CMK (cell line): ENCODE data around the gene MCEE.
A peak's percentile ranks its signal among the peaks of the same experiment; 100 is the strongest.
"Not testable (repeated sequence)": the region's sequence is repeated elsewhere in the genome, so short reads cannot be mapped to it uniquely, and the experiment has no call there.

Experiments used
- DNase-seq: peaks from one replicate; pipeline ENCODE4 v3.0.0-alpha.2; 2010; ENCODE audit warnings: low read depth

The MCEE gene

DNA sequence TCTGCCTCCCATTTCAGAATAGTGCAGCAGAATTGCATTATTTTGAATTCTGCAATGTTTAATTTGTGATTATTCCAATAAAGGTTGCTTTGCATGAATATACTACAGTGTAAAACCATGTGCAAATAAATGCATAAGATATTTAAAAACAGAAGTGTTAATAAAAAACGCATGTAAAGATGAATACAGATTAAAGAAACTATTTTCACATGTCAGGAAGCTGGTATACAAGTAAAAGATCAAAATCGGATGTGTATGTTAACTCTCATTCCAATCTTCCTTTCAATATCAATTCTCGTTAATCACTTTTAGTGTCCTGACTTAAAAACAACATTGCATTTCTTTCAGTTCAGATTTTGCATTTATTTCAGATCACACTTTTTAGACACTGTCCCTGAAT lies 3.1 kb downstream of the MCEE start:
- DNase-seq: no peak

- no peak for DNase-seq
Measured at GRCh38 chr2:71125506-71126294, 4.3 kb downstream of the MCEE start.

DNA sequence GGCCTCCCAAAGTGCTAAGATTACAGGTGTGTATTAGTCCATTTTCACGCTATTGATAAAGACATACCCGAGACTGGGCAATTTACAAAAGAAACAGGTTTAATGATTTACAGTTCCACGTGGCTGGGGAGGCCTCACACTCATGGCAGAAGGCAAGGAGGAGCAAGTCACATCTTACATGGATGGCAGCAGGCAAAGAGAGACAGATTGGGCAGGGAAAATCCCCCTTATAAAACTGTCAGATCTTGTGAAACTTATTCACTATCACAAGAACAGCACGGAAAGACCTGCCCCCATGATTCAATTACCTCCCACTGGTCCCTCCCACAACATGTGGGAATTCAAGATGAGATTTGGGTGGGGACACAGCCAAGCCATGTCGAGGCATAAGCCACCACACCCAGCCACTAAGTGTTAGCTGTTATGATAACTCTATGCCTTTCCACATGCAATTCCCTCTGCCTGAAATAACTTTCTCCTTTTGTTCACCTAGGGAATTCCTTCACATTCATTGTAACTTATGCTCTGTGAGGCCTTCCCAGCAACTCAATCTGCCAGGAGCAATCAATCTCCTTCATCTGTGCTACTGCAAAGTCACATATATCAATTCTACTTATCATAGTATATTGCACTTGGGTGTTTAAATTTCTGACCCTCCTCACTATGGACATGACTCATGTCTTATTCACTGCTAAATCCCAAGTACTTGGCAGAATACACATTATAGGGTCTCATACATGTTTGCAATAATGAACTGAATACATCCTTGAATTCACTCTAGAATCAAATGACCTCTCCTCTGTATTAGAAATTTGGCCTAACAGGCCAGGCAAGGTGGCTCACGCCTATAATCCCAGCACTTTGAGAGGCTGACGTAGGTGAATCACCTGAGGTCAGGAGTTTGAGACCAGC lies 7.4 kb downstream of the MCEE start:
- no peak for DNase-seq

GRCh38 chr2:71121479-71121878 lies 8.6 kb downstream of the MCEE start:
- no peak for DNase-seq

DNA sequence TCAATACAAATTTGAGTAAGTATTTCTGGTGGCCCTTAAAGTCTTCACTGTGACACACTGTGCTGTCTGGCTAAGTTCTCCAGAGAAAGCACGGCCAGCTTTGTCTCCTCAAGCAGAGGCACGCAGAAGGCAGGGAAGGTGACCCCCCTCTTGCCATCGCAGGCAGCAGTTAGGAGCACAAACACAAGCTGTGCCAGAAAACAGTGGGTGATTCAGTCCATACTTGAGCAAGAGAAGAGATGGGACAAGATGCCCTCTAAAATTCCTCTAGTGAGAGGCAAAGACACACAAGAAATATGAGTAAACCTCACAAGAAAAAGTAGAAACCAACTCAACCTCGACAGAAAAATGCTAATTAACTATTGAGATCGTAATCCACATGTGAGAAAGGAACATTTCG lies 9.8 kb downstream of the MCEE start:
- no peak for DNase-seq

DNA sequence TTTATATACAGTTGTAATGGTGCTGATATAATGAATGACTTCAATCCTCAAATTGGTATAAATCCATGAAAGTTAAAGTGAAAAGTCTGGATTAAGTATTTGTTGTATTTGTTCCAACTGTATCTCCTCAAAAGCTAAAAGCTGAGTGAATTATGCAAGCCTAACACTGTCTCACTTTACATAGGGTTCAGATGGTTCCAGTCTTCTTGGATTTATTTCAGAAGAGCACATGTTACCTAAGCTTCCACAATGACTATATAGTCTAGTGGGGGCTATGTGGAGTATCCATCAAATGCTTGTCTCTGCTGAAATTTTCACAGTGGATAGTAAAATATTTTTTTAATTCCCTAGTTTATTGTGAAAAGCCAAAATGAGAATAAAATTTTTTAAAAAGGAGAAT lies 13.0 kb downstream of the MCEE start:
- no peak for DNase-seq

- DNase-seq: no peak
Measured at GRCh38 chr2:71113843-71114242, 16.2 kb downstream of the MCEE start.

GRCh38 chr2:71108091-71108490 lies 21.9 kb downstream of the MCEE start:
- no peak for DNase-seq

GRCh38 chr2:71106463-71106862 lies 23.6 kb downstream of the MCEE start:
- DNase-seq: not testable (repeated sequence)

DNA sequence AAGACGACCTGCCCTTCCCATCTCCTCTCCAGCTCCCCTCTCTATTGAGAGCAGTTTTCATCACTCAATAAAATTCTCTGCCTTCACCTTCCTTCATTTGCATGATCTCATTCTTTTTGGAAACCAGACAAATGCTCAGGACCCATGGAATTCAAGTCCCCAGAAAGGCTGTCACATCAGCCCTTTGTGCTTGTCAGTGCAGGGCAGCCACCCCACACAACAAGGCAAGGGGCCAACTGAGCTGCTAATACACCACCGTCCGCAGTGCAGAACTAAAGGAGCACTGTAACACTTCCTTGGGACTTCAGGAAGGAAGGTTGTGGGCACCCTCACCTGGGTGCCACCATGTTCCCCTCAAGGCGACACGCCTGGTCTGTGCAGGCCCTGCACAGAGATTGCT lies 26.2 kb downstream of the MCEE start:
- DNase-seq: no peak

DNA sequence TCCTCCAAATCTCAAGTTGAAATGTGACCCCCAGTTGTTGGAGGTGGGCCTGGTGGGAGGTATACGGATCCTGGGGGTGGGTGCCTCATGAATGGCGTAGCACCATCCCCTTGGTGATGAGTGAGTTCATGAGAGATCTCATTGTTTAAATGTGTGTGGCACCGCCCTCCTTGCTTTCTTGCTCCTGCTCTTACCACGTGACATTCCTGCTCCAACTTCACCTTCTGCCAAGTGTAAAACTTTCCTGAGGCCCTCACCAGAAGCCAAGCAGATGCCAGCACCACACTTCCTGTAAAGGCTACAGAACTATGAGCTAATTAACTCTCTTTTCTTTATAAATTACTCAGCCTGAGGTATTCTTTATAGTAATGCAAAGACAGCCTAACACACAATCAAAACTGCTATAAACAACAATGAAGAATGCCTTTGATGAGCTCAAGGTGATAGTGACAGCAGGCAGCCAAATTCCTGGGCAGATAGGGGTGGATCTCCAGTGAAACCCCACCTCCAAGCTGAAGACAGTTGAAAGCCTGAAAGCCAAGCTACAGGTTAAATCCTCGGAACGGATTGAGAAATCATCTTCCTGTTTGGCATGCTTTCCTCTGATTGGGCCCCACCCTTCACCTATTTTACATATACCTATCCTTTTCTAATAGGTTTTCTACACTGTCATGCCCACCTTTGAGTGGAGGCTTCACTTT lies 26.9 kb downstream of the MCEE start:
- no peak for DNase-seq

- no peak for DNase-seq
Measured at GRCh38 chr2:71101656-71102055, 28.4 kb downstream of the MCEE start.

- DNase-seq: peak; percentile 27
Measured at GRCh38 chr2:71100195-71100964, 29.6 kb downstream of the MCEE start.

DNA sequence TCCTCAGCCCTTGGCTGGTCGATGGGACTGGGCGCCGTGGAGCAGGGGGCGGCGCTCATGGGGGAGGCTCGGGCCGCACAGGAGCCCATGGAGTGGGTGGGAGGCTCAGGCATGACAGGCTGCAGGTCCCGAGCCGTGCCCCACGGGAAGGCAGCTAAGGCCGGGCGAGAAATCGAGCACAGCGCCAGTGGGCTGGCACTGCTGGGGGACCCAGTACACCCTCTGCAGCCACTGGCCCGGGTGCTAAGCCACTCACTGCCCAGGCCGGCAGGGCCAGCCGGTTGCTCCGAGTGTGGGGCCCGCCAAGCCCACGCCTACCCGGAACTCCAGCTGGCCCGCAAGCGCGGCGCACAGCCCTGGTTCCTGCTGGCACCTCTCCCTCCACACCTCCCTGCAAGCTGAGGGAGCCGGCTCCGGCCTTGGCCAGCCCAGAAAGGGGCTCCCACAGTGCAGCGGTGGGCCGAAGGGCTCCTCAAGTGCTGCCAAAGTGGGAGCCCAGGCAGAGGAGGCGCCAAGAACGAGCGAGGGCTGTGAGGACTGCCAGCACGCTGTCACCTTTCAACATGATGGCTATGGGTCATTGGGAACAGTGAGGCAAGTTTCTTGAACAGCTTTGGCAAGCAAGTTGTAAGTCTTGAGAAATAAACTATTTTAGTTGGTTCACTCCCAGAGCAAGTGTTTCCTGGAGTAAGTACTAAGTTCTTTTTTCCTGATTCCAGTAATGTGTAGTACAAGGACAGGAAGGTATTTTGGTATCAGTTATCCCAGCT lies 37.4 kb downstream of the MCEE start:
- not testable (repeated sequence) for DNase-seq

DNA sequence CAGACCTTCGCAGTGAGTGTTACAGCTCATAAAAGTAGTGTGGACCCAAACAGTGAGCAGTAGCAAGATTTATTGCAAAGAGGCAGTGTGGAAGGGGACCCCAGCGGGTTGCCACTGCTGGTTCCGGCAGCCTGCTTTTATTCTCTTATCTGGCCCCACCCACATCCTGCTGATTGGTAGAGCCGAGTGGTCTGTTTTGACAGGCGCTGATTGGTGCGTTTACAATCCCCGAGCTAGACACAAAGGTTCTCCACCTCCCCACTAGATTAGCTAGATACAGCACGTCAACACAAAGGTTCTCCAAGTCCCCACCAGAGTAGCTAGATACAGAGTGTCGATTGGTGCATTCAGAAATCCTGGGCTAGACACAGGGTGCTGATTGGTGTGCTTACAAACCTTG lies 38.2 kb downstream of the MCEE start:
- DNase-seq: not testable (repeated sequence)

DNA sequence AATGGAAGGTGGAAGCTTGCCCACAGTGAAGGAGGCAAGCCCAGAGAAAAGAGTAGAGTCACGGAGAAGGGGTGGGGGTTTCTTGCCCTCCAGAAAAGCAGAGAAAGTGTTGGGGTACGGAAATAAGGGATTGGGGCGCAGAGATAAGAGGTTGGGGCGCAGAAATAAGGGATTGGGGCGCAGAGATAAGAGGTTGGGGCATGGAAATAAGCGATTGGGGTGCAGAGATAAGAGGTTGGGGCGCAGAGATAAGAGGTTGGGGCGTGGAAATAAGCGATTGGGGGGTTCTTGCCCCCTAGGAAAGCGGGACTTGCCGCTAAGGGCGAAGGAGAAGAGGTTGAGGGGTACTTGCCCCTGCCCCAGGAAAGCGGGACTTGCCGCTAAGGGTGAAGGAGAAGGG lies 40.6 kb downstream of the MCEE start:
- not testable (repeated sequence) for DNase-seq

DNA sequence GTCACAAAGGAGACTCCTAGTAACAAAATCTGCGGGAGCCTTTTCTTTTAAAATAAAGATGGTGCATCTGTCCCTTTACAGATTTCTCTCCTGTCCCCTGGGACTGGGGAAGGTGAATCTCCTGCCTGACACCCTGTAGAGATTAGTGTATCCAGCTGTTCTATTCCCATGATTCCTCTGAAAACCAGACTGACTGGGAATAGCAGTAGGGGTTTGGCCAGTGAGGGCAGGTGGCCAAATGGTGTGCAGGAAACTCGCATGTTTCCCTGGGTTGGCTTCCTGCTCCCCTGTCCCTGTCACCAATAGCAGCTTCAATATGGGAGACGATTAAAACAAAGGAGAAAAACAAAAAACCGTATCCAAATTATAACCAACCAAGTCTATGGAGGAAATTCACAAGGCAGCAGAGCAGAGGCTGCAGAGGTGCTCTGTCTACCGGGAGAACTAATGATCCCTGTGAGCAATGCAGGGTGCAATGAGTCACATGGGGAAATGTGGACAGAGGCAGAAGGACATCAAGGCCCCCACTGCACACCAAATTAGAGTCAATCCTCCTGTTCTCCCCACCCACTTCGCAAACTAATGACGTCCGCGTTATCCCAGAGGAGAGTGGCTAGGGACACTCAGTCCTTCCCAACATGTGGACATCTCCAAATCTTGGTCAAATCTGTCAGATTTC lies 44.6 kb downstream of the MCEE start:
- not testable (repeated sequence) for DNase-seq

- DNase-seq: not testable (repeated sequence)
Measured at GRCh38 chr2:71083752-71084312, 46.2 kb downstream of the MCEE start.

- not testable (repeated sequence) for DNase-seq
Measured at GRCh38 chr2:71083297-71083696, 46.7 kb downstream of the MCEE start.
